Fibroblast of peridontal ligament (primary cell): ENCODE results near the gene ZNF804A.

ENCODE experiments used
- DNase-seq: peaks from one replicate; pipeline ENCODE4 v3.0.0-alpha.2; 2010; ENCODE audit errors: extremely low read depth

Gene ZNF804A

GRCh38 chr2:184598316-184599053 lies at the start of gene ZNF804A:
ZNF804A (plus strand) TSS chr2:184598529; CDS start chr2:184598960, 431 bp downstream.
- DNase-seq, result peak; percentile 65

GRCh38 chr2:184549153-184549552 lies 49.2 kb upstream of the ZNF804A start:
- DNase-seq, result no peak

- DNase-seq, result peak; percentile 46
These were observed 46.7 kb upstream of the ZNF804A start for GRCh38 chr2:184551626-184552025.

- no peak for DNase-seq
These were observed 43.6 kb upstream of the ZNF804A start for GRCh38 chr2:184554736-184555135.

GRCh38 chr2:184555352-184555751 lies 43.0 kb upstream of the ZNF804A start:
- DNase-seq, result no peak

- DNase-seq, result no peak
These were observed 41.7 kb upstream of the ZNF804A start for GRCh38 chr2:184556639-184557038.

GRCh38 chr2:184558713-184559464 lies 39.4 kb upstream of the ZNF804A start:
- peak; percentile 45 for DNase-seq

- no peak for DNase-seq
These were observed 37.7 kb upstream of the ZNF804A start for GRCh38 chr2:184560603-184561002.

GRCh38 chr2:184562532-184562931 lies 35.8 kb upstream of the ZNF804A start:
- peak; percentile 54 for DNase-seq

- no peak for DNase-seq
These were observed 34.2 kb upstream of the ZNF804A start for GRCh38 chr2:184564092-184564491.

- no peak for DNase-seq
These were observed 31.6 kb upstream of the ZNF804A start for GRCh38 chr2:184566716-184567115.

- DNase-seq, result no peak
These were observed 21.3 kb upstream of the ZNF804A start for GRCh38 chr2:184577056-184577455.

- no peak for DNase-seq
These were observed 20.6 kb upstream of the ZNF804A start for GRCh38 chr2:184577743-184578142.

- no peak for DNase-seq
These were observed 19.1 kb upstream of the ZNF804A start for GRCh38 chr2:184579226-184579625.

- no peak for DNase-seq
These were observed 16.9 kb upstream of the ZNF804A start for GRCh38 chr2:184581391-184581790.

GRCh38 chr2:184589261-184589660 lies 9.1 kb upstream of the ZNF804A start:
- no peak for DNase-seq

- DNase-seq, result peak; percentile 87
These were observed 1.4 kb upstream of the ZNF804A start for GRCh38 chr2:184596819-184597411.

GRCh38 chr2:184597571-184597991 lies 748 bp upstream of the ZNF804A start:
- DNase-seq, result peak; percentile 74

GRCh38 chr2:184598002-184598315 lies 370 bp upstream of the ZNF804A start:
- no peak for DNase-seq

- DNase-seq, result peak; percentile 59
These were observed 934 bp downstream of the ZNF804A start for GRCh38 chr2:184599054-184599871.

- peak; percentile 56 for DNase-seq
These were observed 1.5 kb downstream of the ZNF804A start for GRCh38 chr2:184599872-184600222.

GRCh38 chr2:184602734-184603133 lies 4.4 kb downstream of the ZNF804A start:
- DNase-seq, result no peak
